Ishikawa (cell line): ENCODE data around the gene MYRIP.

ENCODE experiments used
- CEBPB ChIP-seq: IDR thresholded peaks from 2 replicates; pipeline ENCODE4 v1.6.1; 2012
- CREB1 ChIP-seq: IDR thresholded peaks from 2 replicates; pipeline ENCODE4 v1.6.1; 2012; ENCODE audit warnings: low read depth
- YY1 ChIP-seq: IDR thresholded peaks from 2 replicates; pipeline ENCODE4 v1.6.1; 2012; ENCODE audit warnings: low read depth
- TF ChIP-seq, protein P1 (sequence below): IDR thresholded peaks from 2 replicates; pipeline ENCODE4 v1.6.1; 2012
- TF ChIP-seq, protein P2 (sequence below): IDR thresholded peaks from 2 replicates; pipeline ENCODE4 v1.6.1; 2012; ENCODE audit warnings: low read depth, mild to moderate bottlenecking

DNA sequence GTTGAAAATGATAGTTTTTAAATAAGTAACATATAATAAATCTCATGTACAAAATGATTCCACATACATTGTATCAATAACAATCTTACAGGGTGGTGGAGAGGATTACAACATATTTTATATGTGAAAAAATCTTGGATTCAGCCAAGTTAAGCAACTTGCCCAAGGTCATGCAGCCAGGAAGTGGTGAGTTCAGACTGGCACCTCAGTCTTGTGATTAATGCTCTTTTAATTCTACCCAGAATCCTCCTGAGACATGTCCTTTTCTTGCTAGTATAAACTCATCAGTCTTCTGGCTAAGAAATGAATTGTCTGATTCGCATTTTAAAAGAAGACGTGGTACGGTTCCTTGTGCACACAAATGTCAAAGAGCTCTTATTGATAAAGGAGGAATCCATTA lies 4.5 kb upstream of the MYRIP start:
- no peak for TF ChIP-seq CEBPB
- no peak for TF ChIP-seq YY1
- TF ChIP-seq, protein P1, sequence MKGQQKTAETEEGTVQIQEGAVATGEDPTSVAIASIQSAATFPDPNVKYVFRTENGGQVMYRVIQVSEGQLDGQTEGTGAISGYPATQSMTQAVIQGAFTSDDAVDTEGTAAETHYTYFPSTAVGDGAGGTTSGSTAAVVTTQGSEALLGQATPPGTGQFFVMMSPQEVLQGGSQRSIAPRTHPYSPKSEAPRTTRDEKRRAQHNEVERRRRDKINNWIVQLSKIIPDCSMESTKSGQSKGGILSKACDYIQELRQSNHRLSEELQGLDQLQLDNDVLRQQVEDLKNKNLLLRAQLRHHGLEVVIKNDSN, result no peak
- TF ChIP-seq, protein P2, sequence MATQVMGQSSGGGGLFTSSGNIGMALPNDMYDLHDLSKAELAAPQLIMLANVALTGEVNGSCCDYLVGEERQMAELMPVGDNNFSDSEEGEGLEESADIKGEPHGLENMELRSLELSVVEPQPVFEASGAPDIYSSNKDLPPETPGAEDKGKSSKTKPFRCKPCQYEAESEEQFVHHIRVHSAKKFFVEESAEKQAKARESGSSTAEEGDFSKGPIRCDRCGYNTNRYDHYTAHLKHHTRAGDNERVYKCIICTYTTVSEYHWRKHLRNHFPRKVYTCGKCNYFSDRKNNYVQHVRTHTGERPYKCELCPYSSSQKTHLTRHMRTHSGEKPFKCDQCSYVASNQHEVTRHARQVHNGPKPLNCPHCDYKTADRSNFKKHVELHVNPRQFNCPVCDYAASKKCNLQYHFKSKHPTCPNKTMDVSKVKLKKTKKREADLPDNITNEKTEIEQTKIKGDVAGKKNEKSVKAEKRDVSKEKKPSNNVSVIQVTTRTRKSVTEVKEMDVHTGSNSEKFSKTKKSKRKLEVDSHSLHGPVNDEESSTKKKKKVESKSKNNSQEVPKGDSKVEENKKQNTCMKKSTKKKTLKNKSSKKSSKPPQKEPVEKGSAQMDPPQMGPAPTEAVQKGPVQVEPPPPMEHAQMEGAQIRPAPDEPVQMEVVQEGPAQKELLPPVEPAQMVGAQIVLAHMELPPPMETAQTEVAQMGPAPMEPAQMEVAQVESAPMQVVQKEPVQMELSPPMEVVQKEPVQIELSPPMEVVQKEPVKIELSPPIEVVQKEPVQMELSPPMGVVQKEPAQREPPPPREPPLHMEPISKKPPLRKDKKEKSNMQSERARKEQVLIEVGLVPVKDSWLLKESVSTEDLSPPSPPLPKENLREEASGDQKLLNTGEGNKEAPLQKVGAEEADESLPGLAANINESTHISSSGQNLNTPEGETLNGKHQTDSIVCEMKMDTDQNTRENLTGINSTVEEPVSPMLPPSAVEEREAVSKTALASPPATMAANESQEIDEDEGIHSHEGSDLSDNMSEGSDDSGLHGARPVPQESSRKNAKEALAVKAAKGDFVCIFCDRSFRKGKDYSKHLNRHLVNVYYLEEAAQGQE, result no peak
- no peak for TF ChIP-seq CREB1
